K562 (cell line): ENCODE results near the gene ASAH2. TPM values are rescaled to one million over a fixed set of nuclear protein-coding genes. Genes with fewer than 3 reads are reported as not detected.

Experiments
- ASH1L ChIP-seq: fragments of 450-650 bp; IDR thresholded peaks from 2 replicates; pipeline ENCODE4 v1.6.1; 2018; ENCODE audit warnings: borderline replicate concordance, mild to moderate bottlenecking, low read depth; ENCODE audit not compliant: partially characterized antibody
- CBX2 ChIP-seq: fragments of 200-600 bp; sonication (generic); IDR thresholded peaks from one replicate; pipeline ENCODE4 v1.6.1; 2012; ENCODE audit warnings: mild to moderate bottlenecking, low read length, inconsistent platforms; ENCODE audit not compliant: insufficient read depth, poor library complexity, severe bottlenecking
- DIDO1 ChIP-seq: fragments of 450-650 bp; IDR thresholded peaks from 2 replicates; pipeline ENCODE4 v1.6.1; 2016; ENCODE audit warnings: low read depth, missing biosample characterization, missing genetic modification characterization
- LCOR ChIP-seq: sonication (generic); formaldehyde crosslinking; IDR thresholded peaks from 2 replicates; pipeline ENCODE4 v1.8.0; 2022; ENCODE audit warnings: mild to moderate bottlenecking, missing genetic modification reagents
- NR2F6 ChIP-seq: fragments of 450-650 bp; formaldehyde crosslinking; IDR thresholded peaks from 2 replicates; pipeline ENCODE4 v1.4.0; 2020; ENCODE audit warnings: mild to moderate bottlenecking
- RB1 ChIP-seq: fragments of 450-650 bp; IDR thresholded peaks from 2 replicates; pipeline ENCODE4 v1.6.1; 2017; ENCODE audit warnings: low read depth, mild to moderate bottlenecking
- ZHX1 ChIP-seq: fragments of 150-350 bp; conservative IDR thresholded peaks from 2 replicates; pipeline ENCODE4 v1.6.1; 2014; ENCODE audit warnings: low read length
- polyA plus RNA-seq, 8 experiments: library from polyadenylated mRNA; depleted of rRNA in 4 of 8; stranded (reverse) in 5 of 8; unstranded in 3 of 8; fragments of >200 nt; fragmentation: Nextera tagmentation in 2 of 8; fragmentation: Illumina TruSeq in 1 of 8; extraction: Ambion mirVana in 2 of 8; extraction: Trizol in 1 of 8; gene quantifications; 2 replicates each; pipeline versions ENCODE4 v1.2.1 to v1.2.3, GENCODE V29; 2011 to 2014; ENCODE audit warnings: inconsistent platforms in 1 of 8, missing spikeins in 1 of 8
- total RNA-seq, 7 experiments: library from RNA; depleted of rRNA in 6 of 7; stranded (reverse); fragments of >200 nt in 6 of 7; fragmentation: Illumina TruSeq in 2 of 7; extraction: Trizol in 2 of 7; gene quantifications; 2 replicates each; pipeline versions ENCODE4 v1.2.1 to v1.2.3, GENCODE V29; 2011 to 2021; ENCODE audit warnings: low replicate concordance in 1 of 7
- TF ChIP-seq, protein P1 (sequence below): IDR thresholded peaks from 2 replicates; pipeline ENCODE4 v1.6.1; 2011; ENCODE audit warnings: borderline replicate concordance, low read depth, mild to moderate bottlenecking, moderate library complexity, low read length; ENCODE audit not compliant: insufficient read depth, poor library complexity, severe bottlenecking
- TF ChIP-seq, protein P2 (sequence below): fragments of 450-650 bp; formaldehyde crosslinking; conservative IDR thresholded peaks from 2 replicates; pipeline ENCODE4 v1.4.0; 2022; ENCODE audit warnings: mild to moderate bottlenecking, missing genetic modification characterization

The ASAH2 gene
- total and polyA plus RNA-seq, 9 of the 15 experiments (the other 6 are each of a cell fraction or from before 2014, with no cell fraction given): 2.5 to 12.0 (median 8.5) TPM

DNA sequence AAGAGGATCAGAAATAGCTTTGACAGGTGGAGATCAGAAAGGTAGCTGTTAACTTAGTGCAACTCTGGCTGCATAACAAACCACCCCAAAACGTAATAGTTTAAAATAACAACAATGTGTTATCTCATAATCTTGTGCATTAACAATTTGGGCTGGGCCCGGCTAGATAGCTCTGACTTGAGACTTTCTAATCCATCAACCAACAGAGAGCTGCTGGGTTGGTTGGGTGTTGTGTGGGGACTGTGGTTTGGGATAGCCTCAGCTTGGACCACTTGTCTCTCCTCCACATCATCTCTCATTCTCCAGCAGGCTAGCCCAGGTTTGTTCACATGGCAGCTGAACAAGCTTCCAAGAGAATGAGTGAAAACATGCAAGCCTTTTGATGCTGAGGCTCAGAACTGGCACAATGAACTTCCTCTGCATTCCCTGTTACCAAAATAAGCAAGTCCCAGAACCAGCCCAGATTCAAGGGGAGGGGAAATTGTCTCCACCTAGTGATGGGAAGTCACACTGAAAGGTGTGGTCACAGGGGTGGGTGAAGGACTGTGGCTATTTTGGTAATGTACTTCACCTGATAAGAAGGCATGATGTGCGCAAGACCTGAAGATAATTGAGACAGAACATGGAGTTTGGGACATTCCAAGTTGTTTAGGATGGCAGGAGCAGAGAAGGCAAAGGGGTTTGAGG is 20.4 kb upstream of the ASAH2 start (continued):
- TF ChIP-seq, protein P1, sequence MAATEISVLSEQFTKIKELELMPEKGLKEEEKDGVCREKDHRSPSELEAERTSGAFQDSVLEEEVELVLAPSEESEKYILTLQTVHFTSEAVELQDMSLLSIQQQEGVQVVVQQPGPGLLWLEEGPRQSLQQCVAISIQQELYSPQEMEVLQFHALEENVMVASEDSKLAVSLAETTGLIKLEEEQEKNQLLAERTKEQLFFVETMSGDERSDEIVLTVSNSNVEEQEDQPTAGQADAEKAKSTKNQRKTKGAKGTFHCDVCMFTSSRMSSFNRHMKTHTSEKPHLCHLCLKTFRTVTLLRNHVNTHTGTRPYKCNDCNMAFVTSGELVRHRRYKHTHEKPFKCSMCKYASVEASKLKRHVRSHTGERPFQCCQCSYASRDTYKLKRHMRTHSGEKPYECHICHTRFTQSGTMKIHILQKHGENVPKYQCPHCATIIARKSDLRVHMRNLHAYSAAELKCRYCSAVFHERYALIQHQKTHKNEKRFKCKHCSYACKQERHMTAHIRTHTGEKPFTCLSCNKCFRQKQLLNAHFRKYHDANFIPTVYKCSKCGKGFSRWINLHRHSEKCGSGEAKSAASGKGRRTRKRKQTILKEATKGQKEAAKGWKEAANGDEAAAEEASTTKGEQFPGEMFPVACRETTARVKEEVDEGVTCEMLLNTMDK: no peak
- no peak for TF ChIP-seq ZHX1
- no peak for TF ChIP-seq ASH1L
- no peak for TF ChIP-seq NR2F6
- no peak for TF ChIP-seq DIDO1 (tag)
- no peak for TF ChIP-seq CBX2
- TF ChIP-seq RB1: 0 out of 2 replicates have a peak, but pooled peaks have one; percentile 24
- TF ChIP-seq LCOR: peak; percentile 35; the same call in 1 of the 2 replicates
- TF ChIP-seq, protein P2, sequence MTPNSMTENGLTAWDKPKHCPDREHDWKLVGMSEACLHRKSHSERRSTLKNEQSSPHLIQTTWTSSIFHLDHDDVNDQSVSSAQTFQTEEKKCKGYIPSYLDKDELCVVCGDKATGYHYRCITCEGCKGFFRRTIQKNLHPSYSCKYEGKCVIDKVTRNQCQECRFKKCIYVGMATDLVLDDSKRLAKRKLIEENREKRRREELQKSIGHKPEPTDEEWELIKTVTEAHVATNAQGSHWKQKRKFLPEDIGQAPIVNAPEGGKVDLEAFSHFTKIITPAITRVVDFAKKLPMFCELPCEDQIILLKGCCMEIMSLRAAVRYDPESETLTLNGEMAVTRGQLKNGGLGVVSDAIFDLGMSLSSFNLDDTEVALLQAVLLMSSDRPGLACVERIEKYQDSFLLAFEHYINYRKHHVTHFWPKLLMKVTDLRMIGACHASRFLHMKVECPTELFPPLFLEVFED (CRISPR knock-in tag): no peak
